MCF 10A (cell line): Measurements from ENCODE around the gene PLXNC1. TPM values are rescaled to one million over a fixed set of nuclear protein-coding genes. Genes with fewer than 3 reads are reported as not detected.

Source experiments
- BruUV-seq: library from RNA; stranded (reverse); fragments of 400-500 nt; replicated peaks from 2 replicates; lab custom pipeline; 2021; lab: Mats Ljungman, UMichigan
- CTCF ChIA-PET: fragments of 300-600 bp; sonication (Branson Sonifier 250); formaldehyde crosslinking; extraction: SDS; loops from one replicate; lab custom pipeline; 2021; ENCODE audit warnings: antibody characterized with exemption, inconsistent platforms; lab: Yijun Ruan, JAX
- POLR2A ChIA-PET: fragments of 300-600, 350-650 bp; sonication (Branson Sonifier 250); formaldehyde crosslinking; extraction: SDS; loops from one replicate; lab custom pipeline; 2020; ENCODE audit warnings: antibody characterized with exemption, inconsistent platforms; lab: Yijun Ruan, JAX
- DNase-seq: peaks from one replicate; pipeline ENCODE4 v3.0.0-alpha.2; 2018; ENCODE audit not compliant: unreplicated experiment
- H3K27ac Mint-ChIP-seq: one replicate; pipeline ENCODE4 v1.8.0; 2022; ENCODE audit warnings: mild to moderate bottlenecking, low read depth, mixed read lengths; ENCODE audit not compliant: unreplicated experiment
- H3K27me3 Mint-ChIP-seq: one replicate; pipeline ENCODE4 v1.8.0; 2022; ENCODE audit warnings: mixed read lengths; ENCODE audit not compliant: insufficient read depth, unreplicated experiment
- H3K36me3 Mint-ChIP-seq: one replicate; pipeline ENCODE4 v1.8.0; 2022; ENCODE audit warnings: mild to moderate bottlenecking, moderate library complexity, mixed read lengths; ENCODE audit not compliant: insufficient read depth, unreplicated experiment
- H3K4me1 Mint-ChIP-seq: one replicate; pipeline ENCODE4 v1.8.0; 2022; ENCODE audit warnings: mixed read lengths; ENCODE audit not compliant: insufficient read depth, unreplicated experiment
- H3K4me3 Mint-ChIP-seq: one replicate; pipeline ENCODE4 v1.8.0; 2022; ENCODE audit warnings: mild to moderate bottlenecking, moderate library complexity, mixed read lengths; ENCODE audit not compliant: unreplicated experiment
- H3K9me3 Mint-ChIP-seq: one replicate; pipeline ENCODE4 v1.8.0; 2022; ENCODE audit warnings: mixed read lengths; ENCODE audit not compliant: unreplicated experiment
- intact Hi-C: fragments of 100-400 bp; cut with micrococcal nuclease; formaldehyde crosslinking; loops from 2 replicates; pipeline ENCODE4 v1.14.1; 2022
- total RNA-seq: library from RNA; stranded (reverse); gene quantifications from 2 replicates; pipeline ENCODE4 v1.2.3, GENCODE V29; 2022
- TF ChIP-seq, protein P1 (sequence below): fragments of 200-600 bp; IDR thresholded peaks from one replicate; pipeline ENCODE4 v1.8.0; 2022; ENCODE audit warnings: antibody characterized with exemption, mild to moderate bottlenecking; ENCODE audit not compliant: unreplicated experiment

PLXNC1 gene
- total RNA-seq, 1 experiment from 2014 or later, result 2.4 TPM

DNA sequence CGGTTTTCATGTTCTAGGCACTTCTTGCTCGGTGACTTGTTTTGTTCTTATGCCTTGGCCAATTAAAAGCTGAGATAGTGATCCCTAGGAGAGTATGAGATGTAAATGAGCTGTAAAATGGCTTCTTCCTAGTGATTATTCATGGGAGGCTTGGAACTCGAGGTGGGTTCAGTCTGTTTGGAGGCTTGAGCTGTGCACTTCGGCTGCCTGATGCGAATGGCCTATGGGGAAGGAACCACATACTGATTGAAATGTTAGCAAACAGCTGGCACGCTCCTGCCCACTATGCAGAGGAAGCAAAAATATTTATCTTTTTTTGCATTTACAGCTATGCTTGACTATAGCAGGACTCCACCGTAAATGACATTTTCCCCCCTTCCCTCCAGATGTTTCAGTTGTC is 75.5 kb downstream of the PLXNC1 start:
- Mint-ChIP-seq H3K27me3 (peaks cover 36% of the 10 kb centered on the region), H3K36me3 (no peaks in the 10 kb centered on the region), H3K4me3 (no peak overlapping the region), H3K9me3 (peaks cover 7% of the 10 kb centered on the region), H3K4me1 (no peaks in the 10 kb centered on the region), H3K27ac (no peak overlapping the region)
- DNase-seq, result no peak
- intact Hi-C loops, result no loop called here
- BruUV-seq, result no TSS peak
- TF ChIP-seq, protein P1, sequence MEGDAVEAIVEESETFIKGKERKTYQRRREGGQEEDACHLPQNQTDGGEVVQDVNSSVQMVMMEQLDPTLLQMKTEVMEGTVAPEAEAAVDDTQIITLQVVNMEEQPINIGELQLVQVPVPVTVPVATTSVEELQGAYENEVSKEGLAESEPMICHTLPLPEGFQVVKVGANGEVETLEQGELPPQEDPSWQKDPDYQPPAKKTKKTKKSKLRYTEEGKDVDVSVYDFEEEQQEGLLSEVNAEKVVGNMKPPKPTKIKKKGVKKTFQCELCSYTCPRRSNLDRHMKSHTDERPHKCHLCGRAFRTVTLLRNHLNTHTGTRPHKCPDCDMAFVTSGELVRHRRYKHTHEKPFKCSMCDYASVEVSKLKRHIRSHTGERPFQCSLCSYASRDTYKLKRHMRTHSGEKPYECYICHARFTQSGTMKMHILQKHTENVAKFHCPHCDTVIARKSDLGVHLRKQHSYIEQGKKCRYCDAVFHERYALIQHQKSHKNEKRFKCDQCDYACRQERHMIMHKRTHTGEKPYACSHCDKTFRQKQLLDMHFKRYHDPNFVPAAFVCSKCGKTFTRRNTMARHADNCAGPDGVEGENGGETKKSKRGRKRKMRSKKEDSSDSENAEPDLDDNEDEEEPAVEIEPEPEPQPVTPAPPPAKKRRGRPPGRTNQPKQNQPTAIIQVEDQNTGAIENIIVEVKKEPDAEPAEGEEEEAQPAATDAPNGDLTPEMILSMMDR, result no peak
- CTCF ChIA-PET, result interaction anchor here (0.6 kb wide), 2 partner anchors 87 to 856 kb away, joined by 3 read pairs; no protein-coding TSS in a partner anchor
- POLR2A ChIA-PET, result no interaction called here

DNA sequence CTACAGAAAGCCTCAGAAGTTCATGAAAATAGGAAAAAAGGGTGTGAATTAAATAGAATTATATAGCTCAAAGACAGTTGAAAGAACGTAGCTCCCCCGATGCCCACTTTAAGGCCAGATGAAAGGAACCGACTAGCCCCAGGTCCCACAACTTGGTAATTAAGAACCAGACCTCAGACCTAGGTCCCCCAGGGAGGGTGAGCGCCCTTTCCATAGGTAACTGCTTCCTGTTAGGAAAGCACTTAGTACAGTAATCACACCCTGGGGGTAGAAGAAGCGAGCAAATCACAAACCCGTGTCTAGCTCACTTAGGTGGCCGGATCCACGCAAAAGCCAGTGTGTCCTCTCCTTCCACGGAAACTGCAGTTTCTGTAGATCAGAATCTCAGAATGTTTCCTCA is 77.1 kb downstream of the PLXNC1 start:
- Mint-ChIP-seq H3K9me3 (peaks cover 7% of the 10 kb centered on the region), H3K27ac (no peak overlapping the region), H3K4me1 (no peaks in the 10 kb centered on the region), H3K4me3 (no peak overlapping the region), H3K36me3 (no peaks in the 10 kb centered on the region), H3K27me3 (peaks cover 39% of the 10 kb centered on the region)
- no TSS peak for BruUV-seq
- intact Hi-C loops, result no loop called here
- POLR2A ChIA-PET, result no interaction called here
- CTCF ChIA-PET, result interaction anchor here (0.7 kb wide), 1 partner anchor 755 kb away, joined by 8 read pairs; no protein-coding TSS in a partner anchor
- TF ChIP-seq, protein P1, result no peak
- no peak for DNase-seq

DNA sequence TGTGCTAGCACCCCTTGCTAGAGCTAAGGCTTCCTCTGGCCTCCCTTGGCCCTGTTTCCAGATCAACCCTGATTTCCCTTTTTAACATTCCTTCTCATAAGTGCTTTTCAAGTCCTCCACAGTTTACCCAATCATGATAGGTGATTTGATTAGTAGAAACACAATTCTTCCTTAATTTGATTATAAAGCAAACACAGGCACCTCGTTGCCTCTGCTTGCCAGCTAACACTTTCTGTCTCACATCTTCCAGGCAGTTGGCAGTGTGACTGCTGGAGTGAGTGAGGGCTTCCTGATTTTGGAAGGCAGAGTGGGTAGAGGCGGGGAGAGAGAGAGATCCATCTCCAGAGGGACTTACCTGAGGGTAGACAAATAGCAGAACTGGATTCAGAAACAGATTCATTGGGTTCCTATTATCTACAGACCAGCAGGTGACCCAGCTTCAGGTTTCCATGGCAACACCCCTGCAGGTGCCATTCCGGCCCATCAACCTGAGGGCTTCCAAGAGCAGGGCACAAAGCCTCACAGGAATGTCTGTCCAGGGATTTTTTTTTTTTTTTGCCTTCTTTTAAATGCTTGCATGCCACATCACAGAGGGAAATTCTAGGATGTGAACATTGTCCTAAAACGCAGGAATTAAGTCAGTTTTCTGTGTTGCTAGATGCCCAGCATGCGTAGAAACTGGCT is 77.7 kb downstream of the PLXNC1 start:
- H3K9me3 Mint-ChIP-seq, result peaks cover 4% of the 10 kb centered on the region
- no peak for DNase-seq
- TF ChIP-seq, protein P1, result no peak
- H3K36me3 Mint-ChIP-seq, result no peaks in the 10 kb centered on the region
- no peak overlapping the region for H3K27ac Mint-ChIP-seq
- POLR2A ChIA-PET, result no interaction called here
- intact Hi-C loops, result no loop called here
- CTCF ChIA-PET, result interaction anchor here (0.7 kb wide), 1 partner anchor 754 kb away, joined by 8 read pairs; no protein-coding TSS in a partner anchor
- peaks cover 33% of the 10 kb centered on the region for H3K27me3 Mint-ChIP-seq
- BruUV-seq, result no TSS peak
- no peaks in the 10 kb centered on the region for H3K4me1 Mint-ChIP-seq
- no peak overlapping the region for H3K4me3 Mint-ChIP-seq

DNA sequence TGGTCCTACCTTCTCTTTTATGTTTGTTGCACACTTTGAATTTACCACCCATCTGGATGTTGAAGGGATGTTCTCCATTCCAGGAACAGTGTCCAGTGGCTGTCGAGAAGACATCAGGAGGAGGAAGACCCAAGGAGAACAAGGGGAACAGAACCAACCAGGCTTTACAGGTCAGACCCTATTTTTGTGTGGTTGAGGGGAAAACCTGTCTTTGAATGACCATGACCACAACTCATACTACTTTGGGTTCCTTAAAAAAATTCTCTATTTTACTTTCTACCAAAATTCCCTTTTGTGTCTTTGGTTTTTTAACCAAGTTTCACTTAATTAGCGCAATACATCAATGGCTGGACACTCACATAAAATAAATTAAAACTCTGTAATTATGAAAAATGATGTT is 78.7 kb downstream of the PLXNC1 start:
- no peak overlapping the region for H3K27ac Mint-ChIP-seq
- no peaks in the 10 kb centered on the region for H3K4me1 Mint-ChIP-seq
- TF ChIP-seq, protein P1, result no peak
- intact Hi-C loops, result no loop called here
- no peaks in the 10 kb centered on the region for H3K36me3 Mint-ChIP-seq
- no peaks in the 10 kb centered on the region for H3K9me3 Mint-ChIP-seq
- ChIA-PET POLR2A (no interaction called here), CTCF (no interaction called here)
- peaks cover 27% of the 10 kb centered on the region for H3K27me3 Mint-ChIP-seq
- H3K4me3 Mint-ChIP-seq, result no peak overlapping the region
- no TSS peak for BruUV-seq
- DNase-seq, result no peak
